ENCODE results near the gene KLF7. TPM values are rescaled to one million over a fixed set of nuclear protein-coding genes. Genes with fewer than 3 reads are reported as not detected.

Gene KLF7
- total RNA-seq, 2 experiments from 2014 or later: 90.1 to 96.9 TPM

DNA sequence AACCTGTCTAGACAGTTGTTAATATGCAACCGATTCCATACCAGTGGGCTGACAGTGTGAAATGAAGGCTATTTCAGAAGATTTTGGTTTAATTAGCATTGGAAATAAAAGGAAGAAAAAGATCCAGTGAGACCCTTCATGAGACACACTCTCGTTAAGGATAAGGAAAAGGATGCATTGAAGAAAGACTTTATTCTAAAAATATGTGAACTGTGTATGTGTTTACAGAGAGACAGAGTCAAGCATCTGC lies 2.1 kb downstream of the KLF7 start:
- H3K27ac ChIP-seq (ENCODE audit: low read depth in 1 of 2, low read length in 2 of 2): peak overlapping the region; percentile 47 to 99
- H3K36me3 ChIP-seq (ENCODE audit: insufficient read depth, low read length): no peaks in the 10 kb centered on the region
- H3K4me1 Mint-ChIP-seq (ENCODE audit: low read depth): peaks cover 75% of the 10 kb centered on the region
- H3K27me3 ChIP-seq (ENCODE audit: control insufficient read depth in 1 of 2, insufficient read depth in 2 of 2, low read length in 2 of 2): no peaks in the 10 kb centered on the region
- ChIA-PET POLR2A (interaction anchor here (0.9 to 9.7 kb wide), 9 partner anchors 8 to 398 kb away, joined by 3 to 463 read pairs (median 25); partner anchors contain the start of genes CREB1, FASTKD2 and MDH1B), CTCF (interaction anchor here (7.8 kb wide), 1 partner anchor 21 kb away, joined by 44 read pairs; no protein-coding TSS in a partner anchor)
- H3K36me3 Mint-ChIP-seq (ENCODE audit: low read depth): peaks cover 26% of the 10 kb centered on the region
- peak overlapping the region; percentile 99 for H3K4me3 Mint-ChIP-seq
- peak overlapping the region; percentile 97 for H3K27ac Mint-ChIP-seq
- intact Hi-C loops (cut with DNase I, micrococcal nuclease): loop anchor here (2.0 to 10.0 kb wide), 4 partner anchors 76 to 1079 kb away; partner anchors contain the start of genes FASTKD2 (in 1 of the 2), INO80D (in 1 of the 2), MDH1B (in 1 of the 2) and METTL21A (in 1 of the 2)
- H3K9me3 ChIP-seq (ENCODE audit: control insufficient read depth in 1 of 2, insufficient read depth in 1 of 2, low read length in 2 of 2): no peaks in the 10 kb centered on the region
- H3K4me1 ChIP-seq (ENCODE audit: insufficient read depth, low read length): peaks cover 37% of the 10 kb centered on the region
- DNase-seq (no peak), ATAC-seq (ENCODE audit: poor library complexity) (no peak)
- H3K4me3 ChIP-seq (ENCODE audit: low read length): peak overlapping the region; percentile 71
- no peaks in the 10 kb centered on the region for H3K27me3 Mint-ChIP-seq
- no peak for TF ChIP-seq CTCF (IDR thresholded peaks at IDR 0.05)
- H3K9me3 Mint-ChIP-seq: no peaks in the 10 kb centered on the region

DNA sequence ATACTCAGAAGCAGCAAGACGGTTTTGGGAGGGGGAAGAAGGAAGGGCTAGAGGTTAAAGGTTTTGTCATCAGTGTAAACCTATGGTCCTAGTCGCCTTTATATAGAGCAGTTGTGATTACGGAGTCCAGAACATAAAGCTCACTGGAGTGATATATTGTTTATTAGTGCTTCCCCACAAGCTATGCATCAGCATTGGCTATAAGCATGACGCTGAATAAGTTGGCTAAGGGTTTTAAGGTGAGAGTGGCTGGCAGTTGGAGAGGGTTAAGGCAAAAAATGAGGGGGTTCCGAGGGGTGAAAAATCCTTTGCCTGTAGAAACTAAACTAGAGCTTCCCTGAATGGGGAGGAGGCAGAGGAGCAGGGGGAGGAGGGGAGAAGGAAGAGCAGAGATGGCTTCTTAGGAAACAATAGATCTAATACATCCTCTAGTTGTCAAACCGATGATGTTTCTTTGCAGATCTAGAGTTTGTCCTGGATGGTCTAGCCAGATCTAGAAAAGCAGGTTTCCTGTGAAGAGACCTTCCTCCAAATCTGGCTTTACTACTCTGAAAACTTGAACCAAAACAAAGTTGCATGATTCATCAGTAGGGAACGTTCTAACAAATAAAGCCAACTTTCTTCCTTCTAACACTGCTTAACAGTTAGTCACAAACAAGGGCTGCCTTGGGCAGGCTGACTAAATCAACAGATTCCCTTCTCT lies 2.5 kb downstream of the KLF7 start:
- Histone ChIP-seq H3K4me1 (ENCODE audit: insufficient read depth, low read length) (peaks cover 37% of the 10 kb centered on the region), H3K27ac (ENCODE audit: low read depth in 1 of 2, low read length in 2 of 2) (peak overlapping the region; percentile 47 to 99), H3K36me3 (ENCODE audit: insufficient read depth, low read length) (no peaks in the 10 kb centered on the region), H3K4me3 (ENCODE audit: low read length) (peak overlapping the region; percentile 71), H3K9me3 (ENCODE audit: control insufficient read depth in 1 of 2, insufficient read depth in 1 of 2, low read length in 2 of 2) (no peaks in the 10 kb centered on the region), H3K27me3 (ENCODE audit: control insufficient read depth in 1 of 2, insufficient read depth in 2 of 2, low read length in 2 of 2) (no peaks in the 10 kb centered on the region)
- Mint-ChIP-seq H3K27me3 (no peaks in the 10 kb centered on the region), H3K4me1 (ENCODE audit: low read depth) (peaks cover 79% of the 10 kb centered on the region), H3K4me3 (peak overlapping the region; percentile 99), H3K27ac (peak overlapping the region; percentile 97), H3K36me3 (ENCODE audit: low read depth) (peaks cover 26% of the 10 kb centered on the region), H3K9me3 (no peaks in the 10 kb centered on the region)
- ChIA-PET CTCF (interaction anchor here (7.8 kb wide), 1 partner anchor 20 kb away, joined by 44 read pairs; no protein-coding TSS in a partner anchor), POLR2A (interaction anchor here (0.6 to 9.7 kb wide), 6 partner anchors 8 to 368 kb away, joined by 3 to 463 read pairs (median 34); partner anchors contain the start of gene CREB1)
- ATAC-seq (ENCODE audit: poor library complexity) (no peak), DNase-seq (peak in 7 of 14 experiments; percentile 27 to 64 (median 38))
- intact Hi-C loops (cut with DNase I, micrococcal nuclease): loop anchor here in 1 of 2 experiments (5.0 to 10.0 kb wide), 3 partner anchors 76 to 1078 kb away; partner anchors contain the start of genes FASTKD2, INO80D and MDH1B
- no peak for TF ChIP-seq CTCF (IDR thresholded peaks at IDR 0.05)

GRCh38 chr2:207162316-207162715 lies 3.4 kb downstream of the KLF7 start:
- no peak overlapping the region for H3K4me3 ChIP-seq (ENCODE audit: low read length)
- H3K36me3 ChIP-seq (ENCODE audit: insufficient read depth, low read length): no peaks in the 10 kb centered on the region
- peaks cover 40% of the 10 kb centered on the region for H3K4me1 ChIP-seq (ENCODE audit: insufficient read depth, low read length)
- Mint-ChIP-seq H3K9me3 (no peaks in the 10 kb centered on the region), H3K36me3 (ENCODE audit: low read depth) (peaks cover 26% of the 10 kb centered on the region), H3K27me3 (no peaks in the 10 kb centered on the region), H3K27ac (peak overlapping the region; percentile 97), H3K4me3 (peak overlapping the region; percentile 99), H3K4me1 (ENCODE audit: low read depth) (peaks cover 81% of the 10 kb centered on the region)
- ChIA-PET CTCF (interaction anchor here (7.8 kb wide), 1 partner anchor 20 kb away, joined by 44 read pairs; no protein-coding TSS in a partner anchor), POLR2A (interaction anchor here (0.6 to 9.7 kb wide), 5 partner anchors 11 to 369 kb away, joined by 3 to 463 read pairs (median 4); partner anchors contain the start of gene CREB1)
- H3K9me3 ChIP-seq (ENCODE audit: control insufficient read depth in 1 of 2, insufficient read depth in 1 of 2, low read length in 2 of 2): no peaks in the 10 kb centered on the region
- DNase-seq: no peak
- no peak overlapping the region for H3K27ac ChIP-seq (ENCODE audit: low read depth in 1 of 2, low read length in 2 of 2)
- no peaks in the 10 kb centered on the region for H3K27me3 ChIP-seq (ENCODE audit: control insufficient read depth in 1 of 2, insufficient read depth in 2 of 2, low read length in 2 of 2)
- no peak for TF ChIP-seq CTCF (IDR thresholded peaks at IDR 0.05)
- ATAC-seq (ENCODE audit: poor library complexity): no peak
- intact Hi-C loops (cut with DNase I, micrococcal nuclease): loop anchor here in 1 of 2 experiments (5.0 to 10.0 kb wide), 3 partner anchors 75 to 1078 kb away; partner anchors contain the start of genes FASTKD2, INO80D and MDH1B
